IMR-90 (cell line): ENCODE results near the gene COL27A1. TPM values are rescaled to one million over a fixed set of nuclear protein-coding genes. Genes with fewer than 3 reads are reported as not detected.

ENCODE experiments used
- ATAC-seq: fragments of 200-7000 bp; cut with Tn5 transposase; 2 replicates; pipeline ENCODE4 v1.9.1; 2020; ENCODE audit warnings: low read depth, mild to moderate bottlenecking, moderate library complexity
- BruUV-seq: library from RNA; stranded (reverse); fragments of 400-500 nt; replicated peaks from 2 replicates; lab custom pipeline; 2021; lab: Mats Ljungman, UMichigan
- CTCF ChIA-PET: fragments of 300-600 bp; formaldehyde crosslinking; extraction: SDS; loops from one replicate; lab custom pipeline; 2021; ENCODE audit warnings: antibody characterized with exemption; lab: Yijun Ruan, JAX
- POLR2A ChIA-PET: fragments of 300-600 bp; sonication (Branson Sonifier 250); formaldehyde crosslinking; loops from one replicate; lab custom pipeline; 2022; ENCODE audit warnings: antibody characterized with exemption; ENCODE audit not compliant: unreplicated experiment; lab: Charles Lee
- DNase-seq: peaks from one replicate; pipeline ENCODE4 v3.0.0; 2013
- H2AFZ ChIP-seq: replicated peaks from 2 replicates; pipeline ENCODE3; 2013; ENCODE audit warnings: low read length, mild to moderate bottlenecking; ENCODE audit not compliant: poor library complexity
- H2AK5ac ChIP-seq: 2 replicates; pipeline ENCODE4 v1.6.1; 2013; ENCODE audit warnings: low read depth, low read length, inconsistent platforms
- H2AK9ac ChIP-seq: replicated peaks from 2 replicates; pipeline ENCODE3; 2013; ENCODE audit warnings: mild to moderate bottlenecking, low read depth, low read length, moderate library complexity; ENCODE audit not compliant: poor library complexity
- H2BK120ac ChIP-seq: 2 replicates; pipeline ENCODE4 v1.6.1; 2013; ENCODE audit warnings: low read depth, low read length, inconsistent platforms
- H2BK15ac ChIP-seq: 3 replicates; pipeline ENCODE4 v1.6.1; 2013; ENCODE audit warnings: low read depth, low read length, inconsistent platforms
- H2BK20ac ChIP-seq: 2 replicates; pipeline ENCODE4 v1.6.1; 2013; ENCODE audit warnings: low read depth, mild to moderate bottlenecking, inconsistent platforms, low read length, moderate library complexity
- H2BK5ac ChIP-seq: 2 replicates; pipeline ENCODE4 v1.6.1; 2013; ENCODE audit warnings: mild to moderate bottlenecking, low read depth, low read length, inconsistent platforms; ENCODE audit not compliant: poor library complexity, severe bottlenecking
- H3K14ac ChIP-seq: replicated peaks from 2 replicates; pipeline ENCODE4 v1.6.1; 2013; ENCODE audit warnings: low read depth, low read length, inconsistent platforms
- H3K18ac ChIP-seq: 2 replicates; pipeline ENCODE4 v1.6.1; 2013; ENCODE audit warnings: low read depth, low read length, control low read depth
- H3K23ac ChIP-seq: 2 replicates; pipeline ENCODE4 v1.6.1; 2013; ENCODE audit warnings: low read depth, low read length, inconsistent platforms
- H3K27ac ChIP-seq: 2 replicates; pipeline ENCODE4 v1.5.1; 2013; ENCODE audit warnings: mild to moderate bottlenecking, control low read depth, low read length; ENCODE audit not compliant: insufficient read depth
- H3K27me3 ChIP-seq: 2 replicates; pipeline ENCODE4 v1.6.1; 2013; ENCODE audit warnings: low read length; ENCODE audit not compliant: control insufficient read depth, insufficient read depth
- H3K36me3 ChIP-seq: 2 replicates; pipeline ENCODE4 v1.6.1; 2013; ENCODE audit warnings: low read length, mixed read lengths; ENCODE audit not compliant: control insufficient read depth, insufficient read depth
- H3K4ac ChIP-seq: 2 replicates; pipeline ENCODE4 v1.6.1; 2013; ENCODE audit warnings: low read depth, low read length, inconsistent platforms
- H3K4me1 ChIP-seq: 2 replicates; pipeline ENCODE4 v1.6.1; 2013; ENCODE audit warnings: low read length, mixed read lengths; ENCODE audit not compliant: control insufficient read depth, insufficient read depth
- H3K4me2 ChIP-seq: 2 replicates; pipeline ENCODE4 v1.6.1; 2013; ENCODE audit warnings: low read depth, mild to moderate bottlenecking, control low read depth, low read length, moderate library complexity
- H3K4me3 ChIP-seq: 2 replicates; pipeline ENCODE4 v1.5.1; 2013; ENCODE audit warnings: low read depth, mild to moderate bottlenecking, control low read depth, low read length, moderate library complexity; ENCODE audit not compliant: insufficient read depth
- H3K56ac ChIP-seq: 2 replicates; pipeline ENCODE4 v1.6.1; 2013; ENCODE audit warnings: low read length, inconsistent platforms; ENCODE audit not compliant: insufficient read depth; ENCODE audit errors: extremely low read depth
- H3K79me1 ChIP-seq, 2 experiments: 2 replicates each; pipeline ENCODE4 v1.6.1; 2013; ENCODE audit warnings: low read length in 2 of 2, inconsistent platforms in 1 of 2, low read depth in 1 of 2
- H3K9ac ChIP-seq: 2 replicates; pipeline ENCODE4 v1.6.1; 2013; ENCODE audit warnings: low read depth, low read length, control low read depth
- H3K9me1 ChIP-seq: 2 replicates; pipeline ENCODE4 v1.6.1; 2013; ENCODE audit warnings: low read length, inconsistent platforms; ENCODE audit not compliant: insufficient read depth
- H3K9me3 ChIP-seq: 2 replicates; pipeline ENCODE4 v1.6.1; 2013; ENCODE audit warnings: low read length; ENCODE audit not compliant: control insufficient read depth, insufficient read depth
- H4K20me1 ChIP-seq: 2 replicates; pipeline ENCODE4 v1.6.1; 2013; ENCODE audit warnings: low read length, inconsistent platforms; ENCODE audit not compliant: insufficient read depth
- H4K5ac ChIP-seq: 2 replicates; pipeline ENCODE4 v1.6.1; 2013; ENCODE audit warnings: mild to moderate bottlenecking, low read depth, low read length, control low read depth
- H4K8ac ChIP-seq, 2 experiments: 2 replicates each; pipeline ENCODE4 v1.6.1; 2013; ENCODE audit warnings: low read depth in 2 of 2, low read length in 2 of 2, control low read depth in 1 of 2, inconsistent platforms in 1 of 2
- H4K91ac ChIP-seq: 2 replicates; pipeline ENCODE4 v1.6.1; 2013; ENCODE audit warnings: low read depth, low read length, inconsistent platforms; ENCODE audit not compliant: insufficient read depth
- BHLHE40 ChIP-seq: fragments of 150-350 bp; IDR thresholded peaks from 2 replicates; pipeline ENCODE4 v1.6.1; 2016; ENCODE audit warnings: mild to moderate bottlenecking, low read depth, low read length
- CEBPB ChIP-seq: IDR thresholded peaks from 2 replicates; pipeline ENCODE4 v1.6.1; 2012; ENCODE audit warnings: low read depth, low read length, improper control_type of control experiment
- CHD1 ChIP-seq: IDR thresholded peaks from 2 replicates; pipeline ENCODE4 v1.6.1; 2012; ENCODE audit warnings: low read depth, low read length, improper control_type of control experiment
- FOS ChIP-seq: fragments of 150-350 bp; IDR thresholded peaks from 2 replicates; pipeline ENCODE4 v1.6.1; 2016; ENCODE audit warnings: low read depth, low read length
- MAFK ChIP-seq: IDR thresholded peaks from 2 replicates; pipeline ENCODE4 v1.6.1; 2012; ENCODE audit warnings: low read depth, low read length, improper control_type of control experiment
- MAZ ChIP-seq: IDR thresholded peaks from 2 replicates; pipeline ENCODE4 v1.6.1; 2012; ENCODE audit warnings: low read depth, mild to moderate bottlenecking, low read length, improper control_type of control experiment, moderate library complexity, borderline replicate concordance
- MXI1 ChIP-seq: IDR thresholded peaks from 2 replicates; pipeline ENCODE4 v1.6.1; 2012; ENCODE audit warnings: low read depth, mild to moderate bottlenecking, low read length, moderate library complexity, borderline replicate concordance
- NFE2L2 ChIP-seq: fragments of 150-350 bp; IDR thresholded peaks from 2 replicates; pipeline ENCODE4 v1.6.1; 2016; ENCODE audit warnings: low read depth, mild to moderate bottlenecking, low read length
- POLR2A ChIP-seq: IDR thresholded peaks from 2 replicates; pipeline ENCODE4 v1.6.1; 2012; ENCODE audit warnings: mild to moderate bottlenecking, low read depth, low read length
- RAD21 ChIP-seq: IDR thresholded peaks from 2 replicates; pipeline ENCODE4 v1.6.1; 2012; ENCODE audit warnings: low read length, improper control_type of control experiment
- RCOR1 ChIP-seq: IDR thresholded peaks from 2 replicates; pipeline ENCODE4 v1.6.1; 2012; ENCODE audit warnings: mild to moderate bottlenecking, low read length, improper control_type of control experiment; ENCODE audit not compliant: insufficient replicate concordance
- RFX5 ChIP-seq: IDR thresholded peaks from 2 replicates; pipeline ENCODE4 v1.8.0; 2012; ENCODE audit warnings: low read depth, mild to moderate bottlenecking, low read length, moderate library complexity
- SMC3 ChIP-seq: fragments of 150-350 bp; IDR thresholded peaks from 2 replicates; pipeline ENCODE4 v1.6.1; 2016; ENCODE audit warnings: low read depth, mild to moderate bottlenecking, antibody characterized with exemption, low read length, moderate library complexity
- WGBS, 2 experiments: methylation state at CpG; one replicate each; pipeline versions ENCODE4 v1.1.5 to v1.1.7; 2013; ENCODE audit warnings: missing lambda C conversion rate in 2 of 2; ENCODE audit not compliant: insufficient read length in 1 of 2; ENCODE audit errors: extremely low coverage in 2 of 2; 5-methylcytosine and 5-hydroxymethylcytosine counted together
- dilution Hi-C: fragments of 300-500 bp; cut with HindIII; formaldehyde crosslinking; loops from one replicate; pipeline ENCODE4 v1.14.3; 2018; ENCODE audit warnings: low sequenced_read_pairs; ENCODE audit not compliant: unreplicated experiment
- in situ Hi-C: fragments of 300-500 bp; cut with MboI; formaldehyde crosslinking; loops from 3 replicates; pipeline ENCODE4 v1.14.3; 2019; ENCODE audit warnings: low sequenced_read_pairs, inconsistent platforms, mixed read lengths
- intact Hi-C: fragments of 100-400 bp; cut with micrococcal nuclease; formaldehyde crosslinking; loops from 2 replicates; pipeline ENCODE4 v1.10.0; 2022
- polyA plus RNA-seq, 3 experiments: library from polyadenylated mRNA; depleted of rRNA; stranded (reverse); fragments of >200 nt; gene quantifications; 2 replicates each; pipeline ENCODE4 v1.2.3, GENCODE V29; 2012; ENCODE audit warnings: low replicate concordance in 1 of 3
- total RNA-seq: library from RNA; depleted of rRNA; stranded (reverse); fragments of >200 nt; gene quantifications from 2 replicates; pipeline ENCODE4 v1.2.3, GENCODE V29; 2012
- TF ChIP-seq, protein P1 (sequence below): fragments of 150-350 bp; IDR thresholded peaks from 2 replicates; pipeline ENCODE4 v1.6.1; 2017; ENCODE audit warnings: mild to moderate bottlenecking, antibody characterized with exemption, low read length, low read depth
- TF ChIP-seq, protein P2 (sequence below): conservative IDR thresholded peaks from 2 replicates; pipeline ENCODE4 v1.5.1; 2012; ENCODE audit warnings: mild to moderate bottlenecking, low read depth, low read length, improper control_type of control experiment
- TF ChIP-seq, protein P3 (sequence below): fragments of 150-350 bp; IDR thresholded peaks from 2 replicates; pipeline ENCODE4 v1.6.1; 2016; ENCODE audit warnings: low read depth, mild to moderate bottlenecking, low read length, moderate library complexity, borderline replicate concordance

Gene COL27A1
- total and polyA plus RNA-seq, 2 of the 4 experiments (the other 2 are of a cell fraction) = 3.2 to 18.3 TPM

DNA sequence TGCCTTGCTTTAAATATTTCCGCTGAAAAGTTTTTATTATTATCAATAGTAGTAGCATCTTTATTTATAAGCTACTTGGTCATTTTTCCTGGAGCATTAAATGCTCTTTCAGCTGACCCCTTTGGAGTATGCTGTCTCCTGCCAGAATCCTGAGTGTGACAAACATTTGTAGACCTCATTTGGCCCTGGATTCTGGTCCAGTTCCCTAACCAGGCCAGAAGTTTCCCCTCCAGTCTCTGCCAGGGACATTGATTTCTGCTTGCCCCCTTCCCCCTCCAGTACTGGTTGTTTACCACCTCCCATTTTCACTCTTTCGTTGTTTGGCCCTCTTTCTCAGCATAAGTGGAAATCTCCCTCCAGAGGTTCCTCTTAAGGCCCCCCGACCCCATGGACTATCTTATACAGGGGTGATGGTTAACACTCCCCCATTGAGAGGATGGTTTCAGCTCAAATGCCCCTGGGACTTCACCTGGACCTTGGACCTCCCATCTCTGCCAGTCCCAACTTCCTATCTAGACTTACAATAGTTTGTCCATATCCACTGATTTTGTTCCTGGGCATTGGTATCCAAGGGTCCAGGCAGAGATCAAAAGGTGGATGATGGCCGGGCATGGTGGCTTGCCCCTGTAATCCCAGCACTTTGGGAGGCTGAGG lies 24.6 kb upstream of the COL27A1 start:
- Histone ChIP-seq H3K23ac (no peak overlapping the region), H2AFZ (no peak overlapping the region), H3K9ac (no peak overlapping the region), H3K14ac (no peak overlapping the region), H2BK5ac (no peak overlapping the region), H3K4me3 (no peak overlapping the region), H3K9me1 (no peaks in the 10 kb centered on the region), H3K56ac (no peak overlapping the region), H2AK9ac (no peak overlapping the region), H3K4me1 (no peaks in the 10 kb centered on the region), H2BK20ac (no peak overlapping the region), H3K4ac (no peak overlapping the region), H3K79me1 (no peaks in the 10 kb centered on the region), H4K8ac (no peak overlapping the region), H2BK15ac (no peak overlapping the region), H2AK5ac (no peak overlapping the region), H4K91ac (no peak overlapping the region), H3K27me3 (peaks cover 68% of the 10 kb centered on the region), H3K9me3 (peaks cover 10% of the 10 kb centered on the region), H4K5ac (no peak overlapping the region), H3K36me3 (no peaks in the 10 kb centered on the region), H4K20me1 (no peaks in the 10 kb centered on the region), H3K27ac (no peak overlapping the region), H3K18ac (no peak overlapping the region), H3K4me2 (no peak overlapping the region), H2BK120ac (no peak overlapping the region)
- ATAC-seq = no peak
- no CpG with 5 or more reads among the region's 4 CpGs for WGBS, 2 experiments
- ChIA-PET POLR2A (no interaction called here), CTCF (no interaction called here)
- no TSS peak for BruUV-seq
- no peak for DNase-seq
- no peak for TF ChIP-seq MAZ
- TF ChIP-seq POLR2A = no peak
- TF ChIP-seq BHLHE40 = no peak
- TF ChIP-seq MAFK = no peak
- no peak for TF ChIP-seq NFE2L2
- TF ChIP-seq CEBPB = no peak
- TF ChIP-seq RFX5 = no peak
- TF ChIP-seq FOS = no peak
- no peak for TF ChIP-seq CHD1
- TF ChIP-seq SMC3 = no peak
- TF ChIP-seq, protein P1, sequence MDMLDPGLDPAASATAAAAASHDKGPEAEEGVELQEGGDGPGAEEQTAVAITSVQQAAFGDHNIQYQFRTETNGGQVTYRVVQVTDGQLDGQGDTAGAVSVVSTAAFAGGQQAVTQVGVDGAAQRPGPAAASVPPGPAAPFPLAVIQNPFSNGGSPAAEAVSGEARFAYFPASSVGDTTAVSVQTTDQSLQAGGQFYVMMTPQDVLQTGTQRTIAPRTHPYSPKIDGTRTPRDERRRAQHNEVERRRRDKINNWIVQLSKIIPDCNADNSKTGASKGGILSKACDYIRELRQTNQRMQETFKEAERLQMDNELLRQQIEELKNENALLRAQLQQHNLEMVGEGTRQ = no peak
- no peak for TF ChIP-seq MXI1
- TF ChIP-seq, protein P2, sequence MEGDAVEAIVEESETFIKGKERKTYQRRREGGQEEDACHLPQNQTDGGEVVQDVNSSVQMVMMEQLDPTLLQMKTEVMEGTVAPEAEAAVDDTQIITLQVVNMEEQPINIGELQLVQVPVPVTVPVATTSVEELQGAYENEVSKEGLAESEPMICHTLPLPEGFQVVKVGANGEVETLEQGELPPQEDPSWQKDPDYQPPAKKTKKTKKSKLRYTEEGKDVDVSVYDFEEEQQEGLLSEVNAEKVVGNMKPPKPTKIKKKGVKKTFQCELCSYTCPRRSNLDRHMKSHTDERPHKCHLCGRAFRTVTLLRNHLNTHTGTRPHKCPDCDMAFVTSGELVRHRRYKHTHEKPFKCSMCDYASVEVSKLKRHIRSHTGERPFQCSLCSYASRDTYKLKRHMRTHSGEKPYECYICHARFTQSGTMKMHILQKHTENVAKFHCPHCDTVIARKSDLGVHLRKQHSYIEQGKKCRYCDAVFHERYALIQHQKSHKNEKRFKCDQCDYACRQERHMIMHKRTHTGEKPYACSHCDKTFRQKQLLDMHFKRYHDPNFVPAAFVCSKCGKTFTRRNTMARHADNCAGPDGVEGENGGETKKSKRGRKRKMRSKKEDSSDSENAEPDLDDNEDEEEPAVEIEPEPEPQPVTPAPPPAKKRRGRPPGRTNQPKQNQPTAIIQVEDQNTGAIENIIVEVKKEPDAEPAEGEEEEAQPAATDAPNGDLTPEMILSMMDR = no peak
- TF ChIP-seq RCOR1 = no peak
- TF ChIP-seq, protein P3, sequence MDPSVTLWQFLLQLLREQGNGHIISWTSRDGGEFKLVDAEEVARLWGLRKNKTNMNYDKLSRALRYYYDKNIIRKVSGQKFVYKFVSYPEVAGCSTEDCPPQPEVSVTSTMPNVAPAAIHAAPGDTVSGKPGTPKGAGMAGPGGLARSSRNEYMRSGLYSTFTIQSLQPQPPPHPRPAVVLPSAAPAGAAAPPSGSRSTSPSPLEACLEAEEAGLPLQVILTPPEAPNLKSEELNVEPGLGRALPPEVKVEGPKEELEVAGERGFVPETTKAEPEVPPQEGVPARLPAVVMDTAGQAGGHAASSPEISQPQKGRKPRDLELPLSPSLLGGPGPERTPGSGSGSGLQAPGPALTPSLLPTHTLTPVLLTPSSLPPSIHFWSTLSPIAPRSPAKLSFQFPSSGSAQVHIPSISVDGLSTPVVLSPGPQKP = no peak
- no peak for TF ChIP-seq RAD21
- dilution Hi-C loops (no loop called here), intact Hi-C loops (no loop called here), in situ Hi-C loops (no loop called here)
